Measurements from ENCODE around the gene TCERG1L.

GRCh38 chr10:131196176-131196885 lies 115.2 kb downstream of the TCERG1L start:
- TF ChIP-seq, protein P1, sequence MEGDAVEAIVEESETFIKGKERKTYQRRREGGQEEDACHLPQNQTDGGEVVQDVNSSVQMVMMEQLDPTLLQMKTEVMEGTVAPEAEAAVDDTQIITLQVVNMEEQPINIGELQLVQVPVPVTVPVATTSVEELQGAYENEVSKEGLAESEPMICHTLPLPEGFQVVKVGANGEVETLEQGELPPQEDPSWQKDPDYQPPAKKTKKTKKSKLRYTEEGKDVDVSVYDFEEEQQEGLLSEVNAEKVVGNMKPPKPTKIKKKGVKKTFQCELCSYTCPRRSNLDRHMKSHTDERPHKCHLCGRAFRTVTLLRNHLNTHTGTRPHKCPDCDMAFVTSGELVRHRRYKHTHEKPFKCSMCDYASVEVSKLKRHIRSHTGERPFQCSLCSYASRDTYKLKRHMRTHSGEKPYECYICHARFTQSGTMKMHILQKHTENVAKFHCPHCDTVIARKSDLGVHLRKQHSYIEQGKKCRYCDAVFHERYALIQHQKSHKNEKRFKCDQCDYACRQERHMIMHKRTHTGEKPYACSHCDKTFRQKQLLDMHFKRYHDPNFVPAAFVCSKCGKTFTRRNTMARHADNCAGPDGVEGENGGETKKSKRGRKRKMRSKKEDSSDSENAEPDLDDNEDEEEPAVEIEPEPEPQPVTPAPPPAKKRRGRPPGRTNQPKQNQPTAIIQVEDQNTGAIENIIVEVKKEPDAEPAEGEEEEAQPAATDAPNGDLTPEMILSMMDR (IDR thresholded peaks at IDR 0.05): no peak
- no peak for TF ChIP-seq POLR2A (IDR thresholded peaks at IDR 0.05)
